Parathyroid adenoma (tissue), 2 donors: Measurements from ENCODE around the gene CTXN1.

ENCODE experiments used
- H2AFZ ChIP-seq: fragments of 300-600 bp; sonication (generic); one replicate; pipeline ENCODE4 v1.7.0; 2017; ENCODE audit warnings: antibody characterized with exemption, mild to moderate bottlenecking
- H3K27ac ChIP-seq: fragments of 300-600 bp; sonication (generic); one replicate; pipeline ENCODE4 v1.7.0; 2017
- H3K27me3 ChIP-seq: fragments of 300-600 bp; sonication (generic); one replicate; pipeline ENCODE4 v1.7.0; 2017; ENCODE audit warnings: low read length; ENCODE audit not compliant: control insufficient read depth, insufficient read depth
- H3K36me3 ChIP-seq: fragments of 300-600 bp; sonication (generic); one replicate; pipeline ENCODE4 v1.7.0; 2017; ENCODE audit warnings: low read length; ENCODE audit not compliant: control insufficient read depth, insufficient read depth
- H3K4me1 ChIP-seq: fragments of 300-600 bp; sonication (generic); one replicate; pipeline ENCODE4 v1.7.0; 2017; ENCODE audit warnings: control low read depth
- H3K4me2 ChIP-seq: fragments of 300-600 bp; sonication (generic); one replicate; pipeline ENCODE4 v1.7.0; 2017; ENCODE audit warnings: low read length
- H3K4me3 ChIP-seq: fragments of 300-600 bp; sonication (generic); one replicate; pipeline ENCODE4 v1.7.0; 2017; ENCODE audit warnings: low read depth, low read length
- H3K79me2 ChIP-seq: fragments of 300-600 bp; sonication (generic); one replicate; pipeline ENCODE4 v1.7.0; 2017; ENCODE audit warnings: control low read depth
- H3K9ac ChIP-seq: fragments of 300-600 bp; sonication (generic); one replicate; pipeline ENCODE4 v1.7.0; 2017; ENCODE audit warnings: mild to moderate bottlenecking
- H3K9me3 ChIP-seq: fragments of 300-600 bp; sonication (generic); one replicate; pipeline ENCODE4 v1.7.0; 2017; ENCODE audit warnings: low read length; ENCODE audit not compliant: control insufficient read depth
- TF ChIP-seq, protein P1 (sequence below): fragments of 300-600 bp; sonication (generic); IDR thresholded peaks from one replicate; pipeline ENCODE4 v1.7.0; 2017; ENCODE audit warnings: antibody characterized with exemption, mild to moderate bottlenecking
- donor health status: primary hyperparathyroidism.

CTXN1 gene

DNA sequence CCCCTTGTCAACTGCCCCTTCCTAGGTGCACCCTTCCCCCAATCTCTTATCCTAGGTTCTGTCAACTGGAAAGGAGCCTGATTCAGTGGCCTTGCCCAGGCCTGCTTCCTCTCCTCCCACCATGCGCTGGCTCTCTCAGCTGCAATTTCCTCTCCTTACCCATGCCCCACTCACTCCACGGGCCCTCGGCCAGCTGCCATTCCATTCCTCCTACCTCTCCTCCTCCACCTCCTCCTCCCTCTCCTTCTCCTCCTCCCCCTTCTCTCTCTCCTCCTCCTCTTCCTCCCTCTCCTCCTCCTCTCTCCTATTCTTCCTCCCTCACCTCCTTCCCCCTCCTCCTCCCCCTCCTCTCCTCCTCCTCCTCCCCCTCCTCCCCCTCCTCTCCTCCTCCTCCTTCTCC is 27.1 kb upstream of the CTXN1 start:
- Histone ChIP-seq H3K4me3 (no peak overlapping the region), H3K9ac (no peak overlapping the region), H3K4me2 (no peak overlapping the region), H3K36me3 (no peaks in the 10 kb centered on the region), H2AFZ (no peak overlapping the region), H3K27me3 (no peaks in the 10 kb centered on the region), H3K79me2 (no peaks in the 10 kb centered on the region), H3K4me1 (no peaks in the 10 kb centered on the region), H3K9me3 (no peaks in the 10 kb centered on the region), H3K27ac (no peak overlapping the region)
- TF ChIP-seq, protein P1, sequence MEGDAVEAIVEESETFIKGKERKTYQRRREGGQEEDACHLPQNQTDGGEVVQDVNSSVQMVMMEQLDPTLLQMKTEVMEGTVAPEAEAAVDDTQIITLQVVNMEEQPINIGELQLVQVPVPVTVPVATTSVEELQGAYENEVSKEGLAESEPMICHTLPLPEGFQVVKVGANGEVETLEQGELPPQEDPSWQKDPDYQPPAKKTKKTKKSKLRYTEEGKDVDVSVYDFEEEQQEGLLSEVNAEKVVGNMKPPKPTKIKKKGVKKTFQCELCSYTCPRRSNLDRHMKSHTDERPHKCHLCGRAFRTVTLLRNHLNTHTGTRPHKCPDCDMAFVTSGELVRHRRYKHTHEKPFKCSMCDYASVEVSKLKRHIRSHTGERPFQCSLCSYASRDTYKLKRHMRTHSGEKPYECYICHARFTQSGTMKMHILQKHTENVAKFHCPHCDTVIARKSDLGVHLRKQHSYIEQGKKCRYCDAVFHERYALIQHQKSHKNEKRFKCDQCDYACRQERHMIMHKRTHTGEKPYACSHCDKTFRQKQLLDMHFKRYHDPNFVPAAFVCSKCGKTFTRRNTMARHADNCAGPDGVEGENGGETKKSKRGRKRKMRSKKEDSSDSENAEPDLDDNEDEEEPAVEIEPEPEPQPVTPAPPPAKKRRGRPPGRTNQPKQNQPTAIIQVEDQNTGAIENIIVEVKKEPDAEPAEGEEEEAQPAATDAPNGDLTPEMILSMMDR = no peak

DNA sequence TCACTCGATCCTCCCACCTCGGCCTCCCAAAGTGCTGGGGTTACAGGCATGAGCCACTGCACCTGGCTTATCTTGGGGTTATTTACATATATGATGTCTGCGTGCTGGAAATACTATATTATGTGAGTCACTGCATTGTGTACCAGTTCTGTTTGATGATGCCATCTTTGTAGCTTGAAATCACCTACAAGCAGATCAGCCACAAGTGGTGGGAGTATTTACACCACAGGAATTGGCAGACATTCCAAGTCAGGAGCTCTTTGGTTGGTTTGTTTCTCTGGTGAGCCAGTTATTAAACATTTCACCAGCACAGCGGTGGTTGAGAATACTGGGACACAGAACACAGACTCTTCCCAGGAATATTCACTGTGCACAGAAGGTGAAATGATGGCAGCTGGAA is 22.0 kb upstream of the CTXN1 start:
- Histone ChIP-seq H3K36me3 (no peaks in the 10 kb centered on the region), H3K4me2 (no peak overlapping the region), H3K79me2 (peaks cover 4% of the 10 kb centered on the region), H2AFZ (no peak overlapping the region), H3K4me3 (no peak overlapping the region), H3K27ac (no peak overlapping the region), H3K27me3 (no peaks in the 10 kb centered on the region), H3K9ac (no peak overlapping the region), H3K9me3 (no peaks in the 10 kb centered on the region), H3K4me1 (no peaks in the 10 kb centered on the region)
- TF ChIP-seq, protein P1 = no peak

DNA sequence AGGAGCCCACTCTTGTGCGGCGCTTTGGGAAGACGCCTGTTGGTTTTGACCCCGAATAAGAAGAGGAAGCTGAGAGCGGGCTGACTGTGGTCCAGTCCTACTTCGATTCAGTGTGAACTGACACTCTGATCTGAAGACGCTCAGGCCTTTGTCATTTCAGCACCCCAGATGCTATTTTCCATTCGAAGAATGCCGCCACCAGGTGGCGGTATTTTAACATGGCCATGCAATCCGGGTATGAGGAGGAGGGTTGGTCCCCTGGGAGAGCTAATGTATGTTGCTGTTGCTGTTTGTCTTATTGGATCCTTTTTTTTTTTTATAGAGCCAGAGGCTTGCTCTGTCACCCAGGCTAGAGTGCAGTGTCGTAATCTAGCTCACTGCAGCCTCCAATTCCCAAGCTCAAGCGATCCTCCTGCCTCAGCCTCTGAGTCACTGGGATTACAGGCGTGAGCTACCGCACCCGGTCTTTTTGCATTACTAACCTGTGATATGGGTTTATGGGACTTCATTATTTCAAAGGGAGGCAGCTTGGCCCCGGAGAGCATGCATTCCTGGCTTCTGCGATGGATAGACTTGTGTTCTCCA is 18.3 kb upstream of the CTXN1 start:
- Histone ChIP-seq H3K4me1 (no peaks in the 10 kb centered on the region), H3K27me3 (no peaks in the 10 kb centered on the region), H3K4me3 (peak overlapping the region; percentile 99), H3K4me2 (peak overlapping the region; percentile 100), H2AFZ (peak overlapping the region; percentile 89), H3K9me3 (no peaks in the 10 kb centered on the region), H3K79me2 (peaks cover 23% of the 10 kb centered on the region), H3K27ac (peak overlapping the region; percentile 68), H3K9ac (no peak overlapping the region), H3K36me3 (no peaks in the 10 kb centered on the region)
- TF ChIP-seq, protein P1 = peak; percentile 90

DNA sequence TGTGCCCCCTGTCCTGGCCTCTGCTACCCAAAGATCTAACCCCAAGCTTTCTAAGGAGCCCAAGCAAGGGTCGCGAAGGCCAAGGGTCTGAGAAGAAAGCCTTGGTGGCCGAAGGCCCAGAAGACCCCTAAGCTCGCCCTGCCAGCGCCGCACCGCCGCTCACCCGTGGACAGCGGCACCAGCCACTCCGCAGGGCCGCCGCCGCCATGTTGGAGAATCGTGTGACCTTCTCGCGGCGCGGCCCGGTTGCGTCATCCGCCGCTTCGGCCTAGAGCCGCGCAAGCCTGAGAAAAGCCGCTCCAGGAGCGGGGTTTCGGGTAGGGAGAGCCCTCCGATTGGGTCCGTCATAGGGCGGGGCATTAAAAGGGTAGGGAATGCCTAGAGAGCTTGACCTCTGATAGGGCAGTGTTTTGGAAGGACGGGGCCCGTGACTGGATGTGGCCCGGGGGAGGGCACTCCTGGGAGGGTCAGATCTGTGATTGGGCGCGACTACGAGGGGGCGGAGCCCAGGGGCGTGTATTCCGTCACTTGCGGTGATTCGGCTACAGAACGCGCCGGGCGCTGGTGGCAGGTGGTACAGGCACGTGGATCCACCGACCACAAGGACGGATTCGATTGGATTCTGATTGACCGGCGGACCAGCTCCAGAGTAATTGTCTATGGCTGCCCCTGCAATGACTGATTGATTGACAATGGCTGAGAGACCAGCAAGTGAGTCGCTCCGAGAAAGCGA is 17.7 kb upstream of the CTXN1 start, which contains the start of gene TIMM44:
Gene TIMM44, minus strand, starts transcription at position 223 of the 733 bp plus-strand sequence. Its CDS starts 15 bp downstream, at position 208.
- Histone ChIP-seq H3K4me2 (peak within 1 kb of the TSS; percentile 100), H3K27me3 (no peaks in the 10 kb centered on the region), H3K27ac (peak within 1 kb of the TSS; percentile 90), H3K4me3 (peak within 1 kb of the TSS; percentile 99), H2AFZ (peak within 1 kb of the TSS; percentile 99), H3K79me2 (peaks cover 23% of the 10 kb centered on the region), H3K9me3 (no peaks in the 10 kb centered on the region), H3K9ac (peak within 1 kb of the TSS; percentile 96), H3K4me1 (no peaks in the 10 kb centered on the region), H3K36me3 (no peaks in the 10 kb centered on the region)
- TF ChIP-seq, protein P1 = no peak
